HUES64 (cell line): ENCODE measurements around the gene SATL1.

Experiments
- H3K27ac ChIP-seq: 2 replicates; pipeline ENCODE4 v1.7.0; 2013; ENCODE audit warnings: low read depth, low read length, inconsistent platforms
- H3K27me3 ChIP-seq: 2 replicates; pipeline ENCODE4 v1.6.1; 2013; ENCODE audit warnings: mild to moderate bottlenecking, low read length; ENCODE audit not compliant: insufficient read depth
- H3K36me3 ChIP-seq: 2 replicates; pipeline ENCODE4 v1.6.1; 2013; ENCODE audit warnings: mild to moderate bottlenecking, low read length; ENCODE audit not compliant: insufficient read depth
- H3K4me1 ChIP-seq: 2 replicates; pipeline ENCODE4 v1.6.1; 2013; ENCODE audit warnings: mild to moderate bottlenecking, low read length, moderate library complexity; ENCODE audit not compliant: insufficient read depth
- H3K4me3 ChIP-seq: 2 replicates; pipeline ENCODE4 v1.5.1; 2013; ENCODE audit warnings: mild to moderate bottlenecking, low read length, moderate library complexity
- H3K9ac ChIP-seq: 2 replicates; pipeline ENCODE4 v1.6.1; 2013; ENCODE audit warnings: mild to moderate bottlenecking, low read depth, low read length
- H3K9me3 ChIP-seq: 2 replicates; pipeline ENCODE4 v1.6.1; 2013; ENCODE audit warnings: low read depth, low read length; ENCODE audit not compliant: insufficient read depth
- WGBS: fragments of 150-250, 120-280 bp; methylation state at CpG from one replicate; pipeline ENCODE4 v1.1.7; 2013; ENCODE audit warnings: missing lambda C conversion rate; 5-methylcytosine and 5-hydroxymethylcytosine counted together

The SATL1 gene

DNA sequence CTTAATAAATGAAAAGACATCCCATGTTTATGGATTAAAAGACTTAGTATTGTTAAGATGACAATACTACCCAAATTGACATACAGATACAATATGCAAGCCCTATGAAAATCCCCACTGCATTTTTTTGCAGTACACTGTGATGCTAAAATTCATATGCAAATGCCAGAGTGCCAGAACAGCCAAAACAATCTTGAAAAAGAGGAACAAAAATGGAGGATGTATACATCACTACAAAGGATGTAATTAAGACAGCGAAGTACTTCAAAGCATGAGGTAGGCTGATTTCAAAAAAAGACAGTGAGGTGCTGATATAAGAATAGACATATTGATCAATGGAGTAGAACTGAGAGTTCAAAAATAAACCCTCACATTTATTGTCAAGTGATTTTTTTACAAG, 47.3 kb downstream of the SATL1 start:
- 100% methylated on average over 1 of the region's 1 CpG for WGBS
- no peaks in the 10 kb centered on the region for H3K36me3 ChIP-seq

DNA sequence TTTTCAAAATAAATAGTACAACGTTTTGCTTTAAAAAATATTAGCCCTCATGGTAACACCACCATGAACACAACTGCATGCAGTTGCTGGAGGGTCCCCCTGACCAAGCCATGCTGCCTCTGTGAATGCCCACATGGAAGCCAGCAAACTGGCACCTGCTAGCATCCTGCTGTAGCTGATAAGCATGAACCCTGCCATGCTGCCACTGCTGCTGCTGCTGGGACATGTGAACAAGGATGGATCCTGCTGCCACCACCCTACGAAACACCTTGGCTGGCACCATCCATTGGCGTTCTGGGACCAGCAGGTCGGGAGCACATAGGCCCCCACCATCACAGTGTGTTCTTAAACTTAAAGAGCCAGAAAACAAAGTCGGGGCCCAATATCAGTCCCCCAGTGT, 83.9 kb downstream of the SATL1 start:
- no peak overlapping the region for H3K9ac ChIP-seq
- no peaks in the 10 kb centered on the region for H3K9me3 ChIP-seq
- no peaks in the 10 kb centered on the region for H3K27me3 ChIP-seq
- no peaks in the 10 kb centered on the region for H3K36me3 ChIP-seq
- no peaks in the 10 kb centered on the region for H3K4me1 ChIP-seq
- WGBS, result 89% methylated on average over 5 of the region's 5 CpGs
- no peak overlapping the region for H3K27ac ChIP-seq
- H3K4me3 ChIP-seq, result no peak overlapping the region

More for the DNA sequence above, 47.3 kb downstream of the SATL1 start:
- Histone ChIP-seq H3K9me3 (no peaks in the 10 kb centered on the region), H3K4me1 (no peaks in the 10 kb centered on the region), H3K9ac (no peak overlapping the region), H3K27me3 (no peaks in the 10 kb centered on the region), H3K27ac (no peak overlapping the region), H3K4me3 (no peak overlapping the region)

DNA sequence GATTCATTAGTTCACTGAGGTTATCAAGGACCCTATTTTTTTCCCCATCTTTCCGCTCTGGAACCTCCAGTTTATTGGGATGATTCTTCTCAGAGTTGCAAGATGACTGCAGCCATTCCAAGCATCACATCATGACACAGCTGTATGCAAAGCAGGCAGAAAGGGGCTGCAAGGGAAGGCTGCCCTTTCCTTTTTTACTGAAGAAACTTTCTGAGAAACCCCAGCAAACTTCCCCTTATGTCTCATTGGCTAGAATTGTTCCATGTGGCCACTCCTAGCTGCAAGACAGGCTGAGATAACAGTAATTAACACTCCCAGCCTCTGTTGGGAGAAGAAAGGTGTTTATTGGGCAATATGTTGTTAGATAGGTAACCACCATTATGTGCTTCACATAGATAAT, 102.6 kb downstream of the SATL1 start:
- H3K4me1 ChIP-seq, result no peaks in the 10 kb centered on the region
- H3K36me3 ChIP-seq, result no peaks in the 10 kb centered on the region
- WGBS, result 100% methylated on average over 1 of the region's 1 CpG

DNA sequence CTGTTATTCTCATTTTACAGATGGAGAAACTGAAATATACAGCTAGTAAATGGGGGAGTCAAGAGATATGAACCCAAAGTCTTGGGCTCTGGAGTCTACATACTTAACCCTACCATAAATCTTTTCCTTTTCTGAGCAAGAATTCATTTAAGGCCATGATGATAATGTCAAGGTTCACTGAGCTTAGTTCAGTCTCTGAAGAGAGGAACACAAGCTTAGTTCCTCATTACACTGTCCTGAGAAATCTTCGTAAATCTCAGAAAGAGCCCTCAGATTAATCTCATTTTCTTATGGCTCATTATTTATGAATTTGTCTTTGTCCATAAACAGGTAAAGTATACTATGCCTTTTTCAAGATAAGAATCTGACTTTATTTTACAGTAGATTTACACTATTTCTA, 104.2 kb downstream of the SATL1 start:
- Histone ChIP-seq H3K27ac (no peak overlapping the region), H3K27me3 (no peaks in the 10 kb centered on the region), H3K9me3 (no peaks in the 10 kb centered on the region), H3K9ac (no peak overlapping the region), H3K4me3 (no peak overlapping the region), H3K4me1 (no peaks in the 10 kb centered on the region), H3K36me3 (no peaks in the 10 kb centered on the region)
- WGBS, result 100% methylated on average over 1 of the region's 1 CpG

More for the DNA sequence above, 102.6 kb downstream of the SATL1 start:
- no peak overlapping the region for H3K9ac ChIP-seq
- no peaks in the 10 kb centered on the region for H3K27me3 ChIP-seq
- H3K4me3 ChIP-seq, result no peak overlapping the region
- no peak overlapping the region for H3K27ac ChIP-seq
- H3K9me3 ChIP-seq, result no peaks in the 10 kb centered on the region

DNA sequence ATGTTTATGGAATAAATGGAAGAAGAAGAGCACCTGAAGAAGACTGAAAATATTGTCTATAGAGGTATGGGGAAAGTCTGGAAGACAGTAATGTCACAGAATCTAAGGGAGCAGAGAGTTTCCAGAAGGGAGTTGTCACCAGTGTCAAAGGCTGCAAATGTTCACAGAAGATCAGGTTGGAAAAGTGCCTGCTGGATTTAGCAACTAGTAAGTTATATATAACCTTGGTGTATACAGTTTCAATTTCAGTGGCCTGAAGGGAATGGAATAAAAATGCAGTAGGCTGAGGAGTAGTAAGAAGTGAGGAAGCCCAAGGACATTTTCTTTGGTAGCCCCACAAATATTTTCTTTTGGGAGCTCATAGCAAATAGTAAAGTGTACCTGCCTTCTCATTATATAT, 107.2 kb downstream of the SATL1 start:
- Histone ChIP-seq H3K9me3 (no peaks in the 10 kb centered on the region), H3K4me1 (no peaks in the 10 kb centered on the region), H3K27me3 (no peaks in the 10 kb centered on the region), H3K9ac (no peak overlapping the region), H3K4me3 (no peak overlapping the region), H3K27ac (no peak overlapping the region), H3K36me3 (no peaks in the 10 kb centered on the region)

DNA sequence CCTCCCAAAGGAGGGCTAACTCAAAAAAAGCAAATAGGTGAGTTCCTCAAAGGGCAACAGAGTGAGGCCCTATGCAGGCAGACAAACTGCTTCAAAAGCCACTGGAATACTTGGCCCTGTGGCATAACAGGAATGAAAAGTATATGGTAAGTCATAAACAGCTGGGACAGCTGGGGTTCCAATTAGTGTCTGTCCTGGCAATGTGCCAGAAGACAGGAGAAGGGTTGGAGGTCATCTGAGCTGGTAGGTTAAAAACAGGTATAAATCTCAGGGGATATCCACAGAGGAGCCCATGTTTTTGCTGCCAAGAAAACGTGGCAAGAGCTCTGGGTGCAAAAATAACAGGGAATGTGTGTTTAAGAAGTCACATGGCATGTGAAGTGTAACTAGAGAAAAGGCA, 128.3 kb downstream of the SATL1 start:
- Histone ChIP-seq H3K27me3 (no peaks in the 10 kb centered on the region), H3K27ac (no peak overlapping the region), H3K4me1 (no peaks in the 10 kb centered on the region), H3K36me3 (no peaks in the 10 kb centered on the region), H3K9ac (no peak overlapping the region), H3K9me3 (no peaks in the 10 kb centered on the region), H3K4me3 (no peak overlapping the region)
- WGBS, result 87% methylated on average over 1 of the region's 1 CpG

DNA sequence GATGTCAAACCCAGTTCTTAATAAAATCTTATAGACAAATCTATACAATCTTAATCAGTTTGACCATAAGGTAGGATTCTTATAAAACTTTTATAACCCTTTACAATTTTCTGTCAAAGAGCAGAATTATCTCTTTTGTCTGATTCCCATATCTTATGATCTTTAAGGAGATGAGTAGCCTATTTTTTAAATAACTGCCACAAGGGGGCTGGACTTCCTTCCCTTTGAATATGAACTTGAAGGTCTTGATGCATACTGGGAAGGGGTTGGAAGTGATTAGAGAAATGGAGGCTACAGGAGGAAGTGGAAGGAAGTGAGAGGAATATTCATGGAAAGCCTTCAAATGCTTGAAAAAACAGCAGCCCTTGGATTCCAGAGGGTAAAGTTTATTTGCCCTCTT, 128.8 kb downstream of the SATL1 start:
- H3K27me3 ChIP-seq, result no peaks in the 10 kb centered on the region
- H3K27ac ChIP-seq, result no peak overlapping the region
- H3K4me3 ChIP-seq, result no peak overlapping the region
- no peaks in the 10 kb centered on the region for H3K36me3 ChIP-seq
- H3K9me3 ChIP-seq, result no peaks in the 10 kb centered on the region
- H3K4me1 ChIP-seq, result no peaks in the 10 kb centered on the region
- H3K9ac ChIP-seq, result no peak overlapping the region

DNA sequence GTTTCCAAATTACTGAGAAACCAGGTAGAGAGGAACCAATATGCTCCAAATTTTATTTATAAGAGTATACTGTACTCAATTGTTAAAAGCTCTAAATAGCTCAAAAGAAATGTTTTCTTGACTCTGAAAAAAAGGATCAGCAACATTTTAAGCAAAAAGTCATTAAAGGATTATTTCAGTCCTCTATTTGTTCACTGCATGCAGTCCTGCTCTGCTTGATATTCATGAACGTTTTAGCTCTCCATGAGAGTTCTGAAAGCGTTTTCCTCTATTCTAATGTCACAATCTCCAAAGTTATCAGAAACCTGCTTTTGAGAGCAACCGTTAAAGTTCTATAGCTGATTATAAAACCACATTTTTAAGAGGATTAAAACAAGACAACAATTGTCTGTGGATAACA, 129.4 kb downstream of the SATL1 start:
- WGBS, result 97% methylated on average over 2 of the region's 3 CpGs
- Histone ChIP-seq H3K9ac (no peak overlapping the region), H3K4me3 (no peak overlapping the region), H3K27ac (no peak overlapping the region), H3K9me3 (no peaks in the 10 kb centered on the region), H3K4me1 (no peaks in the 10 kb centered on the region), H3K36me3 (no peaks in the 10 kb centered on the region), H3K27me3 (no peaks in the 10 kb centered on the region)

DNA sequence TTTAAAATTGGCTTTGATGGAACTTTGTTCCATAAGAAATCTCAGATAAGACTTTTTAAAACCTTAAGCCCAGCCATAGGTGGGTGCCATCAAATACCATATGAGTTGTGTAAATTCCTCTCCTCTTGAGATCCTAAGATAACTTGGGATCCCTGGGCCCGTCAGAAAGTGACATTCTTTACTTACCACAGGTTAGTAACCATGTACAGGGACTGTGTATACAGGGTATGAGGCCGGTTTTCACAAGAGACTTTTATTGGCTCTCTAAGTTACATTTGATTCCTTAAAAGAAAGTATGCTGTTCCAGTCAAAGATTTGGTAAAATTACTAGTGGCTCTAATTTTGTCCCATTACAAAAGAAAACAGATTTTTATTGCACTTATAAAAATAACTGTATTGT, 129.8 kb downstream of the SATL1 start:
- H3K9ac ChIP-seq, result no peak overlapping the region
- H3K4me1 ChIP-seq, result no peaks in the 10 kb centered on the region
- no peak overlapping the region for H3K4me3 ChIP-seq
- no peaks in the 10 kb centered on the region for H3K9me3 ChIP-seq
- 80% methylated on average over 2 of the region's 2 CpGs for WGBS
- H3K27me3 ChIP-seq, result no peaks in the 10 kb centered on the region
- H3K36me3 ChIP-seq, result no peaks in the 10 kb centered on the region
- H3K27ac ChIP-seq, result no peak overlapping the region

DNA sequence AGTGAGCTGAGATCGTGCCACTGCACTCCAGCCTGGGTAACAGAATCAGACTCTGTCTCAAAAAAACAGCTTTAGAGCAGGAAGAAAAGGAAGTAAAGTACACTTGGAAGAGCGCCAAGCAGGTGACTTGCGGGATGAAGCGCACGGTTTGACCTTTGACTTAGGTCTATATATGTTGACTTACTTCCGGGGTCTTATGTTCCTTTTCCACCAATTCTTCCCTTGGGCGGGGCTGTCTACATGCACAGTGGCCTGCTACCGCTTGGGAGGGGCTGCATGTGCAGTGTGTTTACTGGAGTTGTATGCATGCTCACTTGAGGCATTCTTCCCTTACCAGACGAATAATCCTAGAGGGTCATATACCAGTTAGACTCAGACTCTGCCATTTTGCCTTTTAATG, 131.3 kb downstream of the SATL1 start:
- H3K9me3 ChIP-seq, result no peaks in the 10 kb centered on the region
- no peaks in the 10 kb centered on the region for H3K4me1 ChIP-seq
- H3K9ac ChIP-seq, result no peak overlapping the region
- H3K27ac ChIP-seq, result no peak overlapping the region
- H3K36me3 ChIP-seq, result no peaks in the 10 kb centered on the region
- H3K27me3 ChIP-seq, result no peaks in the 10 kb centered on the region
- no peak overlapping the region for H3K4me3 ChIP-seq
- 97% methylated on average over 7 of the region's 9 CpGs for WGBS

DNA sequence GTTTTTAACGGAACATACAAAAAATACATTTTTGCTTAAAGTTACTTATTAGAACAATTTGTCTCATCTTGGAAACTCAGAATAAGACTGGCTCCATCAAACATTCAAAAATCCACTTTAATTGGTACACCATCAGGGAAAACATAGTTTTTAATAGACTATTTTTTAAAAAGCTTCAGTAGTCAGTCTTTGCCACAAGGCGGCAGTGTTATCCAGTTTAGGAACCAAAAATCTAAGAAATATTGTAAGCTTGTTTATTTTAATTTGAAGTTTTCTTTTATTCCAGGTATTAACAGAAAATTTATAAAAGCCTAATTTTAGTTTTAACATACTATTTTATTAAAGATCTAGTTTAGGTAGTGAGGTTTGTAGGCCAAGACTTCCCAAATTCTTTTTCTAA, 132.2 kb downstream of the SATL1 start:
- H3K27me3 ChIP-seq, result no peaks in the 10 kb centered on the region
- H3K27ac ChIP-seq, result no peak overlapping the region
- 60% methylated on average over 1 of the region's 2 CpGs for WGBS
- H3K36me3 ChIP-seq, result no peaks in the 10 kb centered on the region
- no peak overlapping the region for H3K9ac ChIP-seq
- H3K4me1 ChIP-seq, result no peaks in the 10 kb centered on the region
- no peaks in the 10 kb centered on the region for H3K9me3 ChIP-seq
- H3K4me3 ChIP-seq, result no peak overlapping the region

DNA sequence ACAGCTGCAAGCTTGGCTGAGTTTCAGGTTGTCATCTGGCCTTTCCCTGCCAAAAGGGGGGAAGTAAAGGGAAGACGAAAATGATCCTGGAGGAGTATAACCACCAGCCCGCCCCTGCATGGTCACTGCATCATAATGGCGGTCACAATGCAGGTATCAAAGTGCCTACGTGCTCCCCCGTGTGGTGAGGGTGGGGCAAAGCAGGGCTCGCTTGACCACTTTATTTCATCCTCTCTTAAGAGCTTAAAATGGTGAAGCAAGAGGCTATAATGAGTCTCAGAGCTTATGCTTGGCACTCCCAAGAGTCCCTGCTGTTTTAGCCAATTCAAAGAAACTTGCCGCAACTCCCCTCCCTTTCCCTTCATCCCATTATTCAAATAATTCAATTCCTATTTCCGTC, 134.3 kb downstream of the SATL1 start:
- H3K9ac ChIP-seq, result no peak overlapping the region
- 78% methylated on average over 6 of the region's 8 CpGs for WGBS

More for the DNA sequence above, 134.3 kb downstream of the SATL1 start:
- Histone ChIP-seq H3K4me3 (no peak overlapping the region), H3K4me1 (no peaks in the 10 kb centered on the region), H3K36me3 (no peaks in the 10 kb centered on the region), H3K27ac (no peak overlapping the region), H3K27me3 (no peaks in the 10 kb centered on the region), H3K9me3 (no peaks in the 10 kb centered on the region)
